KOPT-K1 (cell line): ENCODE measurements around the gene B4GALNT4.
"Not testable (repeated sequence)": the region's sequence is repeated elsewhere in the genome, so short reads cannot be mapped to it uniquely, and the experiment has no call there.

Experiments used
- H3K27ac ChIP-seq: fragments of 200-600 bp; sonication (generic); 2 replicates; pipeline ENCODE4 v1.5.1; 2016; ENCODE audit warnings: antibody characterized with exemption, mild to moderate bottlenecking, low read depth, low read length; ENCODE audit not compliant: poor library complexity, severe bottlenecking
- H3K36me3 ChIP-seq: fragments of 200-600 bp; sonication (generic); 2 replicates; pipeline ENCODE4 v1.5.1; 2017; ENCODE audit warnings: antibody characterized with exemption, mild to moderate bottlenecking, low read length, moderate library complexity; ENCODE audit not compliant: insufficient read depth
- H3K9me3 ChIP-seq: fragments of 200-600 bp; sonication (generic); 2 replicates; pipeline ENCODE4 v1.5.1; 2017; ENCODE audit warnings: antibody characterized with exemption, low read length, mild to moderate bottlenecking; ENCODE audit not compliant: insufficient read depth, poor library complexity, severe bottlenecking

The B4GALNT4 gene, protein sequence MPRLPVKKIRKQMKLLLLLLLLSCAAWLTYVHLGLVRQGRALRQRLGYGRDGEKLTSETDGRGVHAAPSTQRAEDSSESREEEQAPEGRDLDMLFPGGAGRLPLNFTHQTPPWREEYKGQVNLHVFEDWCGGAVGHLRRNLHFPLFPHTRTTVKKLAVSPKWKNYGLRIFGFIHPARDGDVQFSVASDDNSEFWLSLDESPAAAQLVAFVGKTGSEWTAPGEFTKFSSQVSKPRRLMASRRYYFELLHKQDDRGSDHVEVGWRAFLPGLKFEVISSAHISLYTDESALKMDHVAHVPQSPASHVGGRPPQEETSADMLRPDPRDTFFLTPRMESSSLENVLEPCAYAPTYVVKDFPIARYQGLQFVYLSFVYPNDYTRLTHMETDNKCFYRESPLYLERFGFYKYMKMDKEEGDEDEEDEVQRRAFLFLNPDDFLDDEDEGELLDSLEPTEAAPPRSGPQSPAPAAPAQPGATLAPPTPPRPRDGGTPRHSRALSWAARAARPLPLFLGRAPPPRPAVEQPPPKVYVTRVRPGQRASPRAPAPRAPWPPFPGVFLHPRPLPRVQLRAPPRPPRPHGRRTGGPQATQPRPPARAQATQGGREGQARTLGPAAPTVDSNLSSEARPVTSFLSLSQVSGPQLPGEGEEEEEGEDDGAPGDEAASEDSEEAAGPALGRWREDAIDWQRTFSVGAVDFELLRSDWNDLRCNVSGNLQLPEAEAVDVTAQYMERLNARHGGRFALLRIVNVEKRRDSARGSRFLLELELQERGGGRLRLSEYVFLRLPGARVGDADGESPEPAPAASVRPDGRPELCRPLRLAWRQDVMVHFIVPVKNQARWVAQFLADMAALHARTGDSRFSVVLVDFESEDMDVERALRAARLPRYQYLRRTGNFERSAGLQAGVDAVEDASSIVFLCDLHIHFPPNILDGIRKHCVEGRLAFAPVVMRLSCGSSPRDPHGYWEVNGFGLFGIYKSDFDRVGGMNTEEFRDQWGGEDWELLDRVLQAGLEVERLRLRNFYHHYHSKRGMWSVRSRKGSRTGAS

GRCh38 chr11:369336-370018 is at the start of gene B4GALNT4:
TSS of gene B4GALNT4 (plus strand) at chr11:369499. CDS start at chr11:369804, 305 bp downstream.
- Histone ChIP-seq H3K27ac (no peak within 1 kb of the TSS), H3K36me3 (no peaks in the 10 kb centered on the region)

DNA sequence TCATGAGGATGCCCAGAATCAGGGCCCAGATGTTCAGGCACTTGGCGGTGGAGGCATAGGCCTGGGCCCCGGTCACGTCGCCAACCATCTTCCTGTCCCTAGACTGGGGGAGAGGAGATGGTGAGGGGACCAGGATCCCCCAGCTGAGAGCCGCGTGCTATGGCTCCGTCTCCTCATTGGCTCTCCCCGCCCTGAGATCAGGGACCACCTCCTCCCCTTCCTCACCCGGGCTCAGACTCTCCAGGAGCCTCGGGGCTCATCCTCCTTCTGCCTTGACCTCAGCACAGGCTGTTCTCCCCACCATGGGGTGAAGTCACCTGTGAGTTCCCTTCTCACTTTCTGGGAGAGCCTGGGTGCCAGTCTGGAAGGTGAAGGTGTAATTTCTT is 49.4 kb upstream of the B4GALNT4 start:
- not testable (repeated sequence) for H3K9me3 ChIP-seq
- H3K27ac ChIP-seq, result peak overlapping the region; percentile 63
- H3K36me3 ChIP-seq, result peaks cover 16% of the 10 kb centered on the region

More at GRCh38 chr11:369336-370018, at the start of gene B4GALNT4:
- no peaks in the 10 kb centered on the region for H3K9me3 ChIP-seq

DNA sequence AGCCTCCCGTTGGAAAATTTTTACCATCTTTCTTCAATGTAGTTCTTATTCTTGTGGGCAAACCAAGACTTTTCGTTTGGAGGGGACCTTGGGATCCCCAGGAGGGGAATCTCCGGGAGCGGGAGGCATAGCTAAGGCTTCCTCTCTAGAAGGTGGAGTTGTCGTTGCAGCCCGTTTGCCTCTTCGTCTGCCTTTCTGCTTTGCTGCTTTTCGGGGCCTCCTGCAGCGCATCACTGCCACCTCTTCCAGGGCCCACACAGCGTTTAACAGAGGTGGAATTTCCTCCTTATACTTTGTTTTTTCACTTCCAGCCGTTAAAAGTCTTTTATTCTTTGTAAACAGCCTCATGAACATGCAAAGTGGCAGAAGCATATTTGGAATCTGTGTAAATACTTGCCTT is 45.1 kb upstream of the B4GALNT4 start:
- Histone ChIP-seq H3K9me3 (no peaks in the 10 kb centered on the region), H3K27ac (peak overlapping the region; percentile 42), H3K36me3 (no peaks in the 10 kb centered on the region)

GRCh38 chr11:324593-325517 is 44.4 kb upstream of the B4GALNT4 start:
- not testable (repeated sequence) for H3K9me3 ChIP-seq, H3K36me3 ChIP-seq
- peak overlapping the region; percentile 42 for H3K27ac ChIP-seq

DNA sequence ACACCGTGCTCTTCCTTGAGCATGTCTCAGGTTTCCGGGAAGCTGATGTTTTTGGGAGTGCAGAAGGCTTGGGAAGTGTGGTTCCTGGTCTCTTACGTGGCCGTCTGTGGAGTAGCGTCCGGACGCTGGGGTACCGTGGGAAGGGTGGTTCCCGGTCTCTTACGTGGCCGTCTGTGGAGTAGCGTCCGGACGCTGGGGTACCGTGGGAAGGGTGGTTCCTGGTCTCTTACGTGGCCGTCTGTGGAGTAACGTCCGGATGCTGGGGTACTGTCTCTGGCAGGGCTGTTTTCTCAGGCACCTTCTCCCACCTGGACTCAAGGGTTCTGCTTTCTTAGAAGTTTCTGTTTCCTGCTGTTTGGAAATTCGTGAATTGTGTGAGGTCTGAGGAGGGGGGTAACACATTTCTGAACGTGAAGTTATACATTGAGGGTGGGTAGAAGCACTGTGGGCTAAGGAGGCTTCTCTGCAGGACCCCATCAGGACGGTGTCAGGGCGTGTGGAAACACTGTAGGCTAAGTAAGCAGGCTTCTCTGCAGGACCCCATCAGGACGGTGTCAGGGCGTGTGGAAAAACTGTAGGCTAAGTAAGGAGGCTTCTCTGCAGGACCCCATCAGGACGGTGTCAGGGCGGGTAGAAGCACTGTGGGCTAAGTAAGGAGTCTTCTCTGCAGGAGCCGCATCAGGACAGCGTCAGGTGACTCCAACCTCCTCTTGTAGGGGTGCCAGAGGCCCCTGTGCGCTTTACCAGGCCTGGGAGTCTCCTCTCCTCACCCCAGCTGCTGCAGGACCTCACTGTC is 43.3 kb upstream of the B4GALNT4 start:
- no peaks in the 10 kb centered on the region for H3K9me3 ChIP-seq
- H3K36me3 ChIP-seq, result no peaks in the 10 kb centered on the region
- peak overlapping the region; percentile 96 for H3K27ac ChIP-seq

DNA sequence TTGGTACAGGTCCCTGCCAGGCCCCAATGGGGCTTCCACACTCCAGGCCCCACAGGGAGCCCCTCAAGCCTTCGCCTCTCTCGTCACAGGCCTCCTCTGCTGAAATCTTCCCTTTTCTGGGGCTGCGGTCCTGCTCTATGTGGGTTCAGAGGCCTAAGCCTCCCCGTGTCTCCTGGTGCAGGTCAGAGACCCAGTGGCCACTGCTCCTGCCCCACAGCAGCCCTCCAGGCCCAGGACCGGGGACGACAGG is 42.8 kb upstream of the B4GALNT4 start:
- no peaks in the 10 kb centered on the region for H3K36me3 ChIP-seq
- no peaks in the 10 kb centered on the region for H3K9me3 ChIP-seq
- H3K27ac ChIP-seq, result peak overlapping the region; percentile 96

DNA sequence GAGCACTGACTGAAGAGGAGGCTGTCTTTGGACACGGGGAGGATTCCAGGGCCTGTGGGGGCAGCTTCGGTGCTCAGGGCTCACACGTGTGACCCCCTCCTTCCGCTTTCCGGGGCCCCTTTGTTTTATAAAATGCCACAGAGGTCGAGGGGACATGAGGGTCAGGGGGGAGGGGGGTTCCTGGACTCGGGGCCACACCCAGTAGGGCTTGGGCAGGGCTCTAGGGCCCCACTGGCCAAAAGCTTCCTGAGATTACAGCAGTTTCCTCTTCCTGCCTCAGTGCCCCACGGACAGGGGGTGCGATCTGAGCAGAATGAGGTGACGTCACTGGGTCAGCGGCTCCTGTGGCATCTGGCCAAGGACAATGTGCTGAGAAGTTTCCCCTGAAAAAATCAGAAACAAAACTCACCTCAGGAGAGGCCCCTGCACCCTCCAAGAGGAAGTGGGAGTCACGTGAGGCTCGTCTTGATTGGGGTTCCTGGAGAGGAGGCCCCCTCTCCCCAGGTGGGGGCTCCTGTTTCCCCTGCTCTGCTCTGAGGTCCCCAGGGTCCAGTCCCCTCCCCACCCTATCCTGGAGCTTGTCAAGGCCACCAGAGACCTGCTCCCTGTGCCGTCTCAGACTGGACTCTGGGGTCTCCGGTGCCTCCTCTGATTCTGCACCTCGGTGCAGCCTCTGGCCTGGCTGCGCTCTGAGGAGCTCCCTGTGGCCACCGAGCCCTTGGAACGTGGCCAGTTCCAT is 42.3 kb upstream of the B4GALNT4 start:
- Histone ChIP-seq H3K36me3 (no peaks in the 10 kb centered on the region), H3K27ac (peak overlapping the region; percentile 96), H3K9me3 (no peaks in the 10 kb centered on the region)

- peak overlapping the region; percentile 96 for H3K27ac ChIP-seq
- no peaks in the 10 kb centered on the region for H3K9me3 ChIP-seq
- no peaks in the 10 kb centered on the region for H3K36me3 ChIP-seq
Measured at GRCh38 chr11:327581-327923, 41.7 kb upstream of the B4GALNT4 start.

- peak overlapping the region; percentile 96 for H3K27ac ChIP-seq
- H3K9me3 ChIP-seq, result peaks cover 2% of the 10 kb centered on the region
- H3K36me3 ChIP-seq, result no peaks in the 10 kb centered on the region
Measured at GRCh38 chr11:328012-328411, 41.3 kb upstream of the B4GALNT4 start.

DNA sequence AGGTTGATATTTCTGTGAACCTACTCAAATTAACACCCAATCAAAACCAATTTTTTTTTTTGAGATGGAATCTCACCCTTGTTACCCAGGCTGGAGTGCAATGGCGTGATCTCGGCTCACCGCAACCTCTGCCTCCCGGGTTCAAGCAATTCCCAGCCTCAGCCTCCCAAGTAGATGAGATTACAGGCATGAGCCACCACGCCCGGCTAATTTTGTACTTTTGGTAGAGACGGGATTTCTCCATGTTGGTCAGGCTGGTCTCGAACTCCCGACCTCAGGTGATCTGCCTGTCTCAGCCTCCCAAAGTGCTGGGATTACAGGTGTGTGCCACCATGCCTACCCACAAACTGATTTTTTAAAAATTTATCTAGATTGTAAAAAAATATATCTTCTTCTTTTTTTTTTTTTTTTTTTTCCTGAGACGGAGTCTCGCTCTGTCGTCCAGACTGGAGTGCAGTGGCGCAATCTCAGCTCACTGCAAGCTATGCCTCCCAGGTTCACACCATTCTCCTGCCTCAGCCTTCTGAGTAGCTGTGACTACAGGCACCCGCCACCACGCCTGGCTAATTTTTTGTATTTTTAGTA is 40.7 kb upstream of the B4GALNT4 start:
- not testable (repeated sequence) for H3K9me3 ChIP-seq, H3K36me3 ChIP-seq
- peak overlapping the region; percentile 96 for H3K27ac ChIP-seq

GRCh38 chr11:329886-330253 is 39.4 kb upstream of the B4GALNT4 start:
- peaks cover 6% of the 10 kb centered on the region for H3K9me3 ChIP-seq
- H3K36me3 ChIP-seq, result no peaks in the 10 kb centered on the region
- H3K27ac ChIP-seq, result peak overlapping the region; percentile 82

DNA sequence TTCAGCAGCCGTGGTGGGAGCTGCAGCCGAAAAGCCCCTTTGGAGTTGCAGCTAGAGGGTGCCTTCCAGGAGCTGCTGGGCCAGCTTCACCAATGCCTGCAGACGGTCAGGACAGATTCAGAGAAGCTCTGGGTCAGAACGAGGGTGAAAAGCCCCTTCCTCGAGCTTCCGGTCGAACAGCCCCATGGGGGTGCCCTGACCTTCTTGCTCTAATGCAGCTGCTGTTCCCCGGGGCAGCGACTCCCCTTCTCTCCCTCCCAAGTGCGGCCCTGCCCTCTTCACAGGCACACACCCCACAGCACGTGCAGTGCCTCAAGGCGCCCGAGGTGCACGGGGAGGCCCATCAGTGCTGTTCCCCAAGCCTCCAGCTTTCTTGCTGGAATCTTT is 39.0 kb upstream of the B4GALNT4 start:
- peaks cover 6% of the 10 kb centered on the region for H3K9me3 ChIP-seq
- H3K36me3 ChIP-seq, result no peaks in the 10 kb centered on the region
- peak overlapping the region; percentile 82 for H3K27ac ChIP-seq
